HG03045 (cell line): ENCODE data around the gene TMEM218.

Source experiments
- ATAC-seq: cut with Tn5 transposase; IDR thresholded peaks from one replicate; pipeline ENCODE4 v1.9.1; 2021; ENCODE audit warnings: mild to moderate bottlenecking, moderate library complexity; ENCODE audit not compliant: unreplicated experiment

The TMEM218 gene

GRCh38 chr11:125076378-125076945 lies 35.0 kb downstream of the TMEM218 start:
- ATAC-seq: no peak

DNA sequence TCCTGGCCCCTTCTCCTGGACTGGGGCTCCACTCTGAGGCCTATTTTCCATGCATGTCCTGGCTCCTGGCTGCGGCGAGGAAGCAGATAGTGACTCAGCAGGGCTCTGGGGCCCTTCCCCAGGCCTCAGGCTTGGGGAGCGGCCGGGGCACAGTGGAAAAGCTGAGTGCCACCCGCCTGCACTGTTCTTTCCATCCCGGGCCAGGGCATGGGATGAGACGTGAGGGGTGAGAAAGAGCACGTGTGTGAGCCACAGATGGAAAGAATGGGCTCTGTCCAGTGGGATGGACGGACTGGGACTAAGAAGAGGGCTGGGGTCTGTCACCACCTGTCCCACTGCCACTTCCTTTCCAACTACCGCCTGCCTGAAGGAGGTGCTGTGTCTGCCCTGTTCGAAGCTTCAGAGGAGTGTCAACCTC lies 35.5 kb downstream of the TMEM218 start:
- no peak for ATAC-seq

DNA sequence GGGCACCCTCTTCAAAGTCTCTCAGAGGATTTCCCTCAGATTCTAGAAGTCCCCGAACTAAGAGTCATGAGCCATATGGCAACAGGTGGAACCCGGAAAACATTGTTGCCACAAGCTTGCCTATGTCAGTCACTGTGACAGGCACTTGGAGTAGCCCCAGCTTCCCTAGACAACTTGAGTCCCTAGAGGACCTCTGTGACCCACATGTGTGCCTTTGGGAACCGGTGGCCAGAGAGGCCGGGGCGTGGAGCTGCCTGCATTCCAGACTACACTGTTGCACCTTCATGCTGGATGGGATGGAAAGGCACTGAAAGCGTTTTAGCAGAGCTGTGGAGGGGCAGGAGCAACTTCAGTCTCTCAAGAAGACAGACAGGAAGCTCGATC lies 36.2 kb downstream of the TMEM218 start:
- ATAC-seq: no peak

DNA sequence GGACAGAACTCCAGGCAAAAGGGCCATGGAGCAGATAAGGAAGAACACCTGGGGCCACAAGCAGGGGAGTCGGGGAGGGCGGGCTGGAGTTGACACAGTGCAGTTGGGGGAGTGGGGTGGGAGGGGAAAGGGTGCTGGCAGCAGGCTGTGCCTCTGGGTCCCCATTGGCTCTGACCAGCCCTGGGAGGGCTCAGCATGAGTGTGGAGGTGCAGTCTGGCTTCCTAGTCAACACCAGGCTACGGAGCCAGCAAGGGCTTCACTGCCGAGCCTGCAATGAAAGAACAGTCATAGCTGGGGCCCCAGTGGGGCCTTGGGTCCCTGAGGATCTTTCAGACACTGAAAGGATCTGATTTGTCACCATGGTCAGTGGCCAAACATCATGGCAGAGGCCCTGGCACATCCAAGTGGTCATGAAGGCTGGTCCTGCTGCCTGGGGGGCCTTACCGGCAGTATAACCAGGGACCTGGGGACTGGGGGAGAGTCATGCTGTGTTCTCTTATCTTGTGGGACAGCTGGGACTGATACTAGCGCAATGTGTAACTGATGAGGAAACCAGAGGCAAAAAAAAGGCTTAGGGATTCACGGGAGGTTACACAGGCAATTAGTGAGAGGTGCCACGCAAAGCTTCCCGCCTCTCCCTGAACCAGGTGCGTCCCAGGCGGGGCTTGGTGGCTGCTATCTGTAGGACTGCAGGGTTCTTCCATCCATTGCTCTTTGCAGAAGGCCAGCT lies 36.8 kb downstream of the TMEM218 start:
- ATAC-seq: no peak

DNA sequence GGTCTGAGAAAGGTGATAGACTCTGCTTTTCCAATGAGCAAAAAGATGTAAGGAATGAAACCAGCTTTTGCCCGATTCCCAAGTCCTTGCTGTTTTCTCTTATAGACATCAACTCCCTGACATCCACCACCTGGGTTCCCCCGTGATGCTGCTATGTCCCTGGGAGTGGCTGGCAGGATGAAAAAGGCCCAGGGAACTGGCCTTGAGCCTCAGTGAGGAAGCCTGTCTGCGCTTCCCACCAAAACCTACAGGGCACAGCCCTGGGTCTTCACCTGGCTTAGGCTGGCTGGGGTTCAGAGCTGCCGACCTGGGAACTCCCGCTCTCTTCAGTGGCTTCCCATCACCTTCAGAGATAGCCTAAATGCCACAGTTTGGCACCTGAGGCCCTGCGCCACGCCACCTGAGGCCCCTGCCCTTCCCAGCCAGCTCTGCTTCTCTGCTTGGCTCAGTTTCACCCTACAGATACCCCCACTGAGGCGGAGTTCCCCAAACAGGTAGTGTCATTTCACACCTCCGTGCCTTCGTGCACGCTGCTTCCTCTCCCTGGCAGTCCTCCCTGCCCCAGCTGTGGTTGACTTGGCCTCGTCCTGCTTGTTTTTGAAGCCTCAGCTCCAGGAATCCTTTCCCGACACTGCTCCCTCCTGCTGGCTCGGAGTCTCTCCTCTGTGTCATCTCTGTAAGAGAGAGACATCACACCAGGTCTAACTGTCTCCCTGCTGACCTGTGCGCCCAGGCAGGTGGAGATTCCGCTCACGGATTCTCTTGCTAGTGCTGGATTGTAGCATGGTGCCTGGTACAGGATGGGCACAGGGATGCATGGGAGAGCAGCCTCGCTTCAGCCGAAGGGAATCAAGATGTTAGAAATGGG lies 37.6 kb downstream of the TMEM218 start:
- no peak for ATAC-seq

GRCh38 chr11:125072961-125073590 lies 38.4 kb downstream of the TMEM218 start:
- ATAC-seq: no peak

DNA sequence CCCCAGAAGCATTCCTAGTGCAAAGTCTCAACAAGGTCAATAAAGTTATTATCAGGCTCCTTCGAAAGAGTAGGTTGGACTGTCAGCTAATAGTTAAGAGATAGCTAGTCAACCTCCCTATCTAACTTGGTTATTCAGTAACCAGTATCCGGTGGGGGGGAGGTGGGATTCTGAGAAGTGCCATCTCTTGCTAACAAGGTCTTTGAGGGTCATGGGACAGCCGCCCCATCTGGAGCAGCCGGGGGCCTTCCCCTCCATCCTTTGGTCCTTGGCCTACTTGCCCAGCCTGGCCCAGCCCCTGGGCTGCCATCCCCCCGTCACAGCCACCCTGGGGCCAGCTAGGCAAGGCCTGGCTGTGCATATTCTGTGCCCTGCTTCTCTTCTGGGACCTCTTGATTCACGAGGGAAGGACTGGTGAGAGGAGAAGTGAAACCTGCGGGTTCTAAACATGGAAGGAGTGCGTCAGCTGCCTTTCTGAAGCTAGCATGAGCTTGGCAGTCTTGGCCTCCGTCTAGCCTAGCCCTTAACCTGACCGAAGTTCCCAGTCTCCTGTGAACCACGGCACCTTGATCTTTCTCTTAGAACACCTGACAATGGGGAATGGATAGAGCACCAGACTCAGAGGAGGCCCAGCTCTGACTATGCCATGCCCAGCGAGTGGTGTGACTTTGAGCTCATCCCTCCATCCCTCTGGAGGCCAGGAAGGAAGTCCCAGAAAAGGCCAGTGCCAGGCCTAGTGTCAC lies 39.0 kb downstream of the TMEM218 start:
- peak; percentile 86 for ATAC-seq

- ATAC-seq: no peak
Observed at GRCh38 chr11:125071846-125072217, 39.6 kb downstream of the TMEM218 start.

- no peak for ATAC-seq
Observed at GRCh38 chr11:125071435-125071834, 40.0 kb downstream of the TMEM218 start.

DNA sequence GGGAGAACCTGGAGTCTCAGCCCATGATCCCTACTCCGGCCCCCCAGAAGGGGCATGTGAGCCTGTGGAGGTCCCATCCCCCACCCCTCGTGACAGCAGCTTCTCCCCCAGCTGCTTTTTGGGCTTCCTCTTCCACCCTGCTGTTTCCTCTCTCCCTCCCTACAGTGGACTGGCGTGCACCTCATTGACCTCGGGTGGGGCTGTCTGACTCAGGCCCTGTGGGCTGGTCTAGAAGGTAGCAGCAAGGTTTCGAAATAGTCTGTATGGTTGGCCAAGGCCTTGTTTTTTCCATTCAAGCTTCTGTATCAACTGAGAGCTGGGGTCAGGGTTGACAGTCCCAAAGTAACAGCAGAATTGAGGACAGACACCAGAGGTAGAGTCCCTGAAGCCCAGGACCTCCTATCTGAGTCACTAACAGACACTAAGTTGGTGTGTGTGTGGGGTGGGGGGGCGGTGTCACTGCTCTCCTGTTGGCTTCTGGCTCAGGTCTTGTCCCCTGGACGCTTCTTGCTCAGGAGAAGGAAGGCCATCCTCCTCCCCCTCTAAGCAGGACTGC lies 40.6 kb downstream of the TMEM218 start:
- peak; percentile 67 for ATAC-seq

- no peak for ATAC-seq
Observed at GRCh38 chr11:125069796-125070195, 41.6 kb downstream of the TMEM218 start.

GRCh38 chr11:125069008-125069407 lies 42.4 kb downstream of the TMEM218 start:
- no peak for ATAC-seq

DNA sequence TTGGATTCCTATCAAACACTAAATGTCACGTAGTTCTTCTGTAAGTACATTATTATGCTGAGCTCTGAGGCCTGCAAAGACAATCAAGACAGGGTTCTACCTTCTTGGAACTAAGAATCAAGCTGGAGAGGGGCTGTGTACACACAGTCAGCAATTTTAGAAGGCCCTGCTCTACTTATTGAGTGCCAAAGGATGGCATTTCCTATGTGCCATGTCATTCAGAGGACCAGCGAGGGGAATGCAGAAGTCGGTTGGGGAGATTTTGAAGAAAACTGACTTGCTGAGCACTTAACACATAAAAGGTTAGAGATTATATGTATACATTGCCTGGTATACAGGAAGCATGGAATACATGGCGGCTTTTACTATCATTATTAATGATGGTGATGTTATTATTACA lies 43.1 kb downstream of the TMEM218 start:
- no peak for ATAC-seq

DNA sequence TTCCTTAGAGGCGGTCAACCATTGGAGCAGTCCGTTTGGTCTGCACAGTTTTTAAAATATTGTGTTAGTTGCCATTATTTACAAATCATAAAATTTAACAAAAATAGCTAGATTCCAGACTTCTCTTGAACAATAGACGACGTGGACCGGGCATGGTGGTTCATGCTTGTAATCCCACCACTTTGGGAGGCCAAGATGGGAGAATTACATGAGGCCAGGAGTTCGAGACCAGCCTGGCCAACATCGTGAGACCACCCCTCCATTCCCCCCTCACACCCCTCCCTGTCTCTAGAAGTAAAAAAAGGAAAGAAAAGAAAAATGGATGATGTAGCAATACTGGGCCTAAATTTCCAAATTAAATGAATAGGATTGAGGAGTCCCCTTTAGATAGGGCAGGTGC lies 47.4 kb downstream of the TMEM218 start:
- no peak for ATAC-seq

DNA sequence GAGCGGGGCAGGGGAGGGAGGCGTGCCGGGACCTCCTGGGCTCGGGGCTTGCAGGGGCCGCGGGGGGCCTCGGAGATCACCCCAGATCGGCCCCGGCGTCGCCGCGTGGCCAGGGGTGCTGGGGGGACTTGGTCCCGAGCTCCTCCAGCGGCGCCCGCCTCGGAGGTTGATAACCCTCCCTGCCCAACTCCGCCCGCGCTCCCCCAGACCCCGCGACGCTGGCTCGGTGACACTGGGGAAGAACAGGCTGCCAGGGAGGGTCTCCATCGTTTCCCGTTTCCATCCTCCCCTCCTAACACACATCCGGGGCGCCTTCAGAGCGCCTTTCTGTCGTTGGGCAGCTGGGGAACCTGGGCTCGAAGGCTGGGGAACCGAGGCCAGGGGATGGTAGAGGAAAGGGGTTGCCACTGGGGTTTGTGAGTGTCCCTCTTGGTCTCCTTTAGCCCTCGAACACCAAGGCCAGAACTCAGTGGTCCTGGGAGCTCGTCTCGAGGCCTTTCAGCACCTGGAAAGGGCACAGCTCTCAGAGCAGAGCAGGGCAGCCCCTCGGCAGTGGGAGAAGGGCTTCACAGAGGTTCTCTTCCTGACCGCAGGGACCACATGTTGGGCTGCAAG lies 47.9 kb downstream of the TMEM218 start:
- ATAC-seq: peak; percentile 3

- peak; percentile 91 for ATAC-seq
Observed at GRCh38 chr11:125062931-125063428, 48.4 kb downstream of the TMEM218 start, which contains the start of gene SLC37A2. Gene SLC37A2 (plus strand): TSS chr11:125063305. CDS start chr11:125063368, 63 bp downstream.

GRCh38 chr11:125062218-125062930 lies 49.1 kb downstream of the TMEM218 start:
- peak; percentile 3 for ATAC-seq

DNA sequence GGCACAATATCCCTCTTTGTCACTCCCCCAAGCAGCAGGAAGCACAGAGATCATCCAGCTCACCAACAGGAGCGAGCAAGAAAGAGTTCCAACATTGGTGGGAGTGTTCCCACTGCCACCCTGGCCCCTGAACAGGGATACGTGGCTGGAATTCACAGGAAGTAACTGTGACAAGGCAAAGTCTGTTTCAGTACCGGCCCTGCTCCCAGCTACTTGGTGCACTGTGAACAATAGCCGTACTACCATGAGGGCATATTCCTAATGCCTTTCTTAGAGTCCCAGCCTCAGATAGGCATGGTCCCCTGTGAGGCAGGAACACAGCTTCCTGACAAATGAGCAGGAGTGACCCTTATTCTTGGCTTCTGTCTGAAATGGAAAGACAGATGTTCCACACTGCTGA lies 50.1 kb downstream of the TMEM218 start:
- ATAC-seq: no peak

DNA sequence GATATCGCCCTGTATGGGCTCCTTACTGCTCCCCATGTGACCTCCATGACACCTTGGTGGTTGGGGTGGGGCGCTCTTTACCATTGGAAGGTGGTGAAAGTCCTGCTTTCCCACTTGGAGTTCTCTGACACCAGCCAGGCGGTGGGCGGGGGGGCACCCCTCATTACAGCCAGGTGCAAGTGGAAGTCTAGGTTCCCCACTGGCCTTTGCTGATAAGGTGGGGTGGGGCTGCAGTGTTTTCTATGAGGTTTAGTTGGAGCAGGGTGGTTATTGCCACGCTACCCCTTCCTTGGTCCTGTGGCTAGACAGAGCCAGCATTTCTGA lies 53.8 kb downstream of the TMEM218 start:
- no peak for ATAC-seq
